Mesodermal cell (in vitro differentiated cells): ENCODE data around the gene TRIO.

ENCODE experiments used
- H3K27ac ChIP-seq: 2 replicates; pipeline ENCODE4 v1.7.0; 2013; ENCODE audit warnings: mild to moderate bottlenecking, low read depth, low read length, moderate library complexity; ENCODE audit not compliant: severe bottlenecking
- H3K36me3 ChIP-seq: 2 replicates; pipeline ENCODE4 v1.7.1; 2013; ENCODE audit warnings: mild to moderate bottlenecking, low read length, moderate library complexity; ENCODE audit not compliant: control insufficient read depth, insufficient read depth
- H3K4me1 ChIP-seq: one replicate; pipeline ENCODE4 v1.7.1; 2013; ENCODE audit warnings: mild to moderate bottlenecking, low read length; ENCODE audit not compliant: insufficient read depth, control insufficient read depth, poor library complexity, severe bottlenecking
- H3K4me3 ChIP-seq: 2 replicates; pipeline ENCODE4 v1.7.0; 2013; ENCODE audit warnings: low read length, control low read depth, mild to moderate bottlenecking; ENCODE audit not compliant: insufficient read depth, poor library complexity, severe bottlenecking; ENCODE audit errors: extremely low read depth
- H3K9me3 ChIP-seq: 2 replicates; pipeline ENCODE4 v1.7.1; 2013; ENCODE audit warnings: mild to moderate bottlenecking, low read length, moderate library complexity; ENCODE audit not compliant: control insufficient read depth
- WGBS, 2 experiments: methylation state at CpG; one replicate each; pipeline ENCODE4 v1.1.5; 2013; ENCODE audit warnings: missing lambda C conversion rate in 2 of 2; ENCODE audit not compliant: insufficient coverage in 2 of 2; 5-methylcytosine and 5-hydroxymethylcytosine counted together

TRIO gene

GRCh38 chr5:14178671-14179211, 35.6 kb downstream of the TRIO start:
- Histone ChIP-seq H3K9me3 (no peaks in the 10 kb centered on the region), H3K4me1 (peaks cover 81% of the 10 kb centered on the region), H3K27ac (peak overlapping the region; percentile 92), H3K36me3 (peaks cover 4% of the 10 kb centered on the region), H3K4me3 (no peak overlapping the region)
- WGBS, 2 experiments: no CpG with 5 or more reads among the region's 10 CpGs

GRCh38 chr5:14179446-14179845, 36.3 kb downstream of the TRIO start:
- 63% methylated on average over 4 of the region's 6 CpGs; no CpG with 5 or more reads in 1 of the 2 experiments for WGBS, 2 experiments
- Histone ChIP-seq H3K4me3 (no peak overlapping the region), H3K27ac (no peak overlapping the region), H3K9me3 (no peaks in the 10 kb centered on the region), H3K36me3 (peaks cover 4% of the 10 kb centered on the region), H3K4me1 (peaks cover 80% of the 10 kb centered on the region)

GRCh38 chr5:14180437-14180836, 37.3 kb downstream of the TRIO start:
- Histone ChIP-seq H3K4me3 (no peak overlapping the region), H3K27ac (no peak overlapping the region), H3K36me3 (peaks cover 4% of the 10 kb centered on the region), H3K4me1 (peaks cover 82% of the 10 kb centered on the region), H3K9me3 (no peaks in the 10 kb centered on the region)
- 100% methylated on average over 2 to 3 of the region's 3 CpGs for WGBS, 2 experiments

GRCh38 chr5:14181299-14181968, 38.3 kb downstream of the TRIO start:
- WGBS, 2 experiments: 70 to 79% methylated on average over 8 to 9 of the region's 11 CpGs
- H3K27ac ChIP-seq: peak overlapping the region; percentile 23
- no peaks in the 10 kb centered on the region for H3K9me3 ChIP-seq
- peaks cover 84% of the 10 kb centered on the region for H3K4me1 ChIP-seq
- H3K4me3 ChIP-seq: no peak overlapping the region
- H3K36me3 ChIP-seq: peaks cover 1% of the 10 kb centered on the region

GRCh38 chr5:14182761-14183160, 39.6 kb downstream of the TRIO start:
- H3K27ac ChIP-seq: peak overlapping the region; percentile 0
- 72% methylated on average over 2 of the region's 5 CpGs; no CpG with 5 or more reads in 1 of the 2 experiments for WGBS, 2 experiments
- peaks cover 83% of the 10 kb centered on the region for H3K4me1 ChIP-seq
- no peaks in the 10 kb centered on the region for H3K36me3 ChIP-seq
- H3K9me3 ChIP-seq: no peaks in the 10 kb centered on the region
- no peak overlapping the region for H3K4me3 ChIP-seq

GRCh38 chr5:14183187-14183939, 40.2 kb downstream of the TRIO start:
- Histone ChIP-seq H3K9me3 (no peaks in the 10 kb centered on the region), H3K36me3 (no peaks in the 10 kb centered on the region), H3K4me3 (no peak overlapping the region), H3K4me1 (peaks cover 83% of the 10 kb centered on the region), H3K27ac (peak overlapping the region; percentile 0)
- WGBS, 2 experiments: 67 to 80% methylated on average over 4 to 8 of the region's 8 CpGs

- Histone ChIP-seq H3K36me3 (no peaks in the 10 kb centered on the region), H3K4me3 (no peak overlapping the region), H3K4me1 (peaks cover 84% of the 10 kb centered on the region), H3K9me3 (no peaks in the 10 kb centered on the region), H3K27ac (no peak overlapping the region)
- 93 to 100% methylated on average over 6 of the region's 7 CpGs for WGBS, 2 experiments
These were observed 40.9 kb downstream of the TRIO start for GRCh38 chr5:14184082-14184481.

GRCh38 chr5:14184725-14185124, 41.6 kb downstream of the TRIO start:
- H3K4me3 ChIP-seq: no peak overlapping the region
- peaks cover 79% of the 10 kb centered on the region for H3K4me1 ChIP-seq
- WGBS, 2 experiments: 93 to 98% methylated on average over 11 of the region's 11 CpGs
- H3K9me3 ChIP-seq: no peaks in the 10 kb centered on the region
- no peaks in the 10 kb centered on the region for H3K36me3 ChIP-seq
- peak overlapping the region; percentile 26 for H3K27ac ChIP-seq

GRCh38 chr5:14185326-14186058, 42.4 kb downstream of the TRIO start:
- WGBS, 2 experiments: 81 to 85% methylated on average over 6 to 7 of the region's 7 CpGs

GRCh38 chr5:14186059-14186830, 43.1 kb downstream of the TRIO start:
- no peaks in the 10 kb centered on the region for H3K36me3 ChIP-seq
- H3K9me3 ChIP-seq: no peaks in the 10 kb centered on the region
- 93 to 94% methylated on average over 4 to 6 of the region's 7 CpGs for WGBS, 2 experiments
- H3K27ac ChIP-seq: no peak overlapping the region
- no peak overlapping the region for H3K4me3 ChIP-seq
- peaks cover 82% of the 10 kb centered on the region for H3K4me1 ChIP-seq

More at GRCh38 chr5:14185326-14186058, 42.4 kb downstream of the TRIO start:
- peak overlapping the region; percentile 24 for H3K27ac ChIP-seq
- no peak overlapping the region for H3K4me3 ChIP-seq
- H3K36me3 ChIP-seq: no peaks in the 10 kb centered on the region
- peaks cover 80% of the 10 kb centered on the region for H3K4me1 ChIP-seq
- H3K9me3 ChIP-seq: no peaks in the 10 kb centered on the region
